ENCODE data around the gene PEAK1. TPM values are rescaled to one million over a fixed set of nuclear protein-coding genes. Genes with fewer than 3 reads are reported as not detected.

Gene PEAK1
- total and polyA plus RNA-seq, 9 of the 15 experiments (the other 6 are each of a cell fraction or from before 2014, with no cell fraction given): 0.99 to 22.4 (median 10.8) TPM

- TF ChIP-seq ZBTB11 (CRISPR knock-in tag; IDR thresholded peaks at IDR 0.05): peak in 1 of 3 experiments; percentile 66; a peak in 2 of 6 replicates
- TF ChIP-seq ZNF217 (CRISPR knock-in tag; IDR thresholded peaks at IDR 0.05): no peak
- TF ChIP-seq PHF8 (IDR thresholded peaks at IDR 0.05; ENCODE audit: borderline replicate concordance, low read length): peak; percentile 77; the same call in 1 of the 2 replicates
- peak; percentile 67 for TF ChIP-seq BHLHE40 (IDR thresholded peaks at IDR 0.05; ENCODE audit: low read length)
- TF ChIP-seq SAFB (IDR thresholded peaks at IDR 0.05; ENCODE audit: borderline replicate concordance, low read depth, low read length): 0 out of 2 replicates have a peak, but pooled peaks have one; percentile 10
- TF ChIP-seq HNRNPL (IDR thresholded peaks at IDR 0.05; ENCODE audit: low read depth, low read length): peak; percentile 42; the same call in 1 of the 2 replicates
- peak; percentile 83; the same call in 1 of the 2 replicates for TF ChIP-seq ZNF395 (CRISPR knock-in tag; IDR thresholded peaks at IDR 0.05)
- 0 out of 2 replicates have a peak, but pooled peaks have one; percentile 21 for TF ChIP-seq CREM (IDR thresholded peaks at IDR 0.05; ENCODE audit: low read depth)
- TF ChIP-seq VEZF1 (CRISPR knock-in tag; IDR thresholded peaks at IDR 0.05): peak; percentile 75
- TF ChIP-seq BMI1 (IDR thresholded peaks at IDR 0.05; ENCODE audit: low read length): no peak
- 0 out of 4 replicates have a peak, but pooled peaks have one; percentile 15 to 31 for TF ChIP-seq SIN3A (IDR thresholded peaks at IDR 0.05; ENCODE audit: borderline replicate concordance in 2 of 2, control insufficient read depth in 1 of 2, low read depth in 2 of 2, low read length in 2 of 2)
- peak in 1 of 2 experiments; percentile 87; a peak in 2 of 4 replicates for TF ChIP-seq ZNF639 (CRISPR knock-in tag; conservative IDR thresholded peaks at IDR 0.05 in 1 of 2, IDR thresholded peaks at IDR 0.05 in 1 of 2)
- TF ChIP-seq NFIC (IDR thresholded peaks at IDR 0.05): peak; percentile 59
- TF ChIP-seq ELF1 (tag; IDR thresholded peaks at IDR 0.05): no peak
- peak; percentile 85 to 88 for TF ChIP-seq NRF1 (conservative IDR thresholded peaks at IDR 0.05 in 1 of 2, IDR thresholded peaks at IDR 0.05 in 1 of 2)
Measured at GRCh38 chr15:77419836-77420609, at the start of gene PEAK1 (continued).

Measured in K562 (cell line).